ENCODE data around the gene PIGW. TPM values are rescaled to one million over a fixed set of nuclear protein-coding genes. Genes with fewer than 3 reads are reported as not detected.

The PIGW gene
- total RNA-seq, 1 experiment from 2014 or later, result 21.7 TPM

GRCh38 chr17:36544307-36545076 is 9.7 kb downstream of the PIGW start, which contains the start of gene GGNBP2:
Gene GGNBP2, plus strand, starts transcription at chr17:36544919. Its CDS starts 806 bp downstream, at chr17:36545725.
- TF ChIP-seq KAT7 (CRISPR knock-in tag; IDR thresholded peaks at IDR 0.05; ENCODE audit: borderline replicate concordance) (0 out of 2 replicates have a peak, but pooled peaks have one; percentile 41), E2F5 (CRISPR knock-in tag; IDR thresholded peaks at IDR 0.05) (peak; percentile 62; the same call in 1 of the 2 replicates), FOXK1 (CRISPR knock-in tag; IDR thresholded peaks at IDR 0.05) (0 out of 2 replicates have a peak, but pooled peaks have one; percentile 27), ESRRA (CRISPR knock-in tag; IDR thresholded peaks at IDR 0.05; ENCODE audit: borderline replicate concordance) (peak; percentile 48; the same call in 1 of the 2 replicates), FOXP1 (CRISPR knock-in tag; IDR thresholded peaks at IDR 0.05; ENCODE audit: borderline replicate concordance) (0 out of 2 replicates have a peak, but pooled peaks have one; percentile 16), MAX (CRISPR knock-in tag; IDR thresholded peaks at IDR 0.05) (peak; percentile 63; the same call in 1 of the 2 replicates), ZNF425 (CRISPR knock-in tag; conservative IDR thresholded peaks at IDR 0.05) (no peak), ZNF281 (CRISPR knock-in tag; IDR thresholded peaks at IDR 0.05) (no peak), CREM (CRISPR knock-in tag; IDR thresholded peaks at IDR 0.05) (0 out of 2 replicates have a peak, but pooled peaks have one; percentile 29), HMGXB4 (CRISPR knock-in tag; IDR thresholded peaks at IDR 0.05) (peak; percentile 70), TEAD1 (CRISPR knock-in tag; IDR thresholded peaks at IDR 0.05) (0 out of 2 replicates have a peak, but pooled peaks have one; percentile 34), RELA (CRISPR knock-in tag; IDR thresholded peaks at IDR 0.05; ENCODE audit: borderline replicate concordance) (peak; percentile 36; the same call in 1 of the 2 replicates), JUN (CRISPR knock-in tag; IDR thresholded peaks at IDR 0.05) (0 out of 2 replicates have a peak, but pooled peaks have one; percentile 0), ZBTB43 (CRISPR knock-in tag; IDR thresholded peaks at IDR 0.05) (0 out of 2 replicates have a peak, but pooled peaks have one; percentile 58), ELF4 (CRISPR knock-in tag; IDR thresholded peaks at IDR 0.05; ENCODE audit: low read depth) (no peak), ZNF396 (CRISPR knock-in tag; IDR thresholded peaks at IDR 0.05; ENCODE audit: borderline replicate concordance) (no peak), SP1 (CRISPR knock-in tag; conservative IDR thresholded peaks at IDR 0.05) (peak; percentile 41), ATF2 (CRISPR knock-in tag; IDR thresholded peaks at IDR 0.05; ENCODE audit: borderline replicate concordance, low read depth) (no peak)
- H3K36me3 Mint-ChIP-seq, result peaks cover 3% of the 10 kb centered on the region; the same call in 1 of the 2 replicates
- peak within 1 kb of the TSS; percentile 98 for H3K4me3 Mint-ChIP-seq
- H3K9me3 Mint-ChIP-seq, result no peaks in the 10 kb centered on the region
- peak within 1 kb of the TSS; percentile 95 for H3K27ac Mint-ChIP-seq
- ATAC-seq (peak; percentile 61), DNase-seq (ENCODE audit: low spot score) (peak; percentile 90)
- peaks cover 24% of the 10 kb centered on the region for H3K4me1 Mint-ChIP-seq
- no peaks in the 10 kb centered on the region for H3K27me3 Mint-ChIP-seq (ENCODE audit: low read depth)
- ChIA-PET POLR2A (interaction anchor here (1.1 to 3.5 kb wide), 3 partner anchors 10 to 56 kb away, joined by 3 to 37 read pairs (median 5); partner anchors contain the start of genes DHRS11, MYO19 and PIGW), CTCF (interaction anchor here (0.6 to 5.4 kb wide), 3 partner anchors 10 to 83 kb away, joined by 3 to 40 read pairs (median 4); partner anchors contain the start of genes MYO19 and PIGW)

Data from WTC11 (cell line).